HCT116 (cell line): ENCODE results near the gene MALRD1. TPM values are rescaled to one million over a fixed set of nuclear protein-coding genes. Genes with fewer than 3 reads are reported as not detected.

Experiments
- ATAC-seq: fragments of 200-7000 bp; cut with Tn5 transposase; 2 replicates; pipeline ENCODE4 v1.9.1; 2020; ENCODE audit warnings: mild to moderate bottlenecking, moderate library complexity
- BruUV-seq: library from RNA; stranded (reverse); fragments of 400-500 nt; replicated peaks from 2 replicates; lab custom pipeline; 2021; lab: Mats Ljungman, UMichigan
- CTCF ChIA-PET: fragments of 300-600 bp; sonication (Branson Sonifier 250); formaldehyde crosslinking; loops from one replicate; lab custom pipeline; 2021; ENCODE audit warnings: antibody characterized with exemption; lab: Charles Lee
- POLR2A ChIA-PET: fragments of 300-600, 350-600 bp; sonication (Branson Sonifier 250); formaldehyde crosslinking; loops from one replicate; lab custom pipeline; 2021; ENCODE audit warnings: antibody characterized with exemption; lab: Charles Lee
- RAD21 ChIA-PET, 2 experiments: fragments of 300-600 bp; sonication (Branson Sonifier 250); formaldehyde crosslinking; loops; one replicate each; lab custom pipeline; 2023; ENCODE audit warnings: low total read pairs in 2 of 2; ENCODE audit not compliant: uncharacterized antibody in 2 of 2, unreplicated experiment in 2 of 2, low non-redundant PET in 1 of 2; lab: Charles Lee
- DNase-seq: peaks from one replicate; pipeline ENCODE4 v3.0.0-alpha.2; 2010; ENCODE audit warnings: low read depth, low spot score
- H2AFZ ChIP-seq: fragments of 200-600 bp; shearing (Covaris generic), sonication (generic); 2 replicates; pipeline ENCODE4 v1.6.1; 2017; ENCODE audit warnings: low read depth, mixed run types, mixed read lengths, antibody characterized with exemption, low read length; ENCODE audit not compliant: poor library complexity, severe bottlenecking
- H3K27ac ChIP-seq: 2 replicates; pipeline ENCODE4 v1.5.1; 2012; ENCODE audit warnings: low read depth, low read length
- H3K27me3 ChIP-seq: fragments of 200-600 bp; sonication (generic); 2 replicates; pipeline ENCODE4 v1.6.1; 2016; ENCODE audit warnings: mixed run types, low read length, mixed read lengths; ENCODE audit not compliant: insufficient read depth
- H3K36me3 ChIP-seq, 2 experiments: fragments of 200-500 bp in 1 of 2; fragments of 200-600 bp in 1 of 2; sonication (Bioruptor generic) in 1 of 2; sonication (generic) in 1 of 2; 2 replicates each; pipeline versions ENCODE4 v1.5.1 to v1.6.1; 2014 to 2016; ENCODE audit warnings: low read length in 2 of 2, inconsistent platforms in 1 of 2, mixed read lengths in 1 of 2, mixed run types in 1 of 2; ENCODE audit not compliant: insufficient read depth in 2 of 2, control insufficient read depth in 1 of 2
- H3K4me1 ChIP-seq, 2 experiments: fragments of 200-600 bp in 1 of 2; sonication (generic) in 1 of 2; 2 replicates each; pipeline versions ENCODE4 v1.5.1 to v1.6.1; 2012 to 2017; ENCODE audit warnings: low read length in 2 of 2, inconsistent platforms in 1 of 2, mild to moderate bottlenecking in 1 of 2, mixed read lengths in 1 of 2, mixed run types in 1 of 2, moderate library complexity in 1 of 2; ENCODE audit not compliant: insufficient read depth in 2 of 2, control insufficient read depth in 1 of 2
- H3K4me2 ChIP-seq: fragments of 200-600 bp; sonication (generic); 2 replicates; pipeline ENCODE4 v1.6.1; 2017; ENCODE audit warnings: mixed run types, low read length, mixed read lengths
- H3K4me3 ChIP-seq, 2 experiments: fragments of 200-600 bp in 1 of 2; sonication (generic) in 1 of 2; replicated peaks in 1 of 2; 2 replicates each; pipeline ENCODE4 v1.5.1; 2011 to 2016; ENCODE audit warnings: low read length in 2 of 2, control low read depth in 1 of 2, low read depth in 1 of 2, mild to moderate bottlenecking in 1 of 2, mixed read lengths in 1 of 2, mixed run types in 1 of 2
- H3K79me2 ChIP-seq: fragments of 200-600 bp; sonication (generic); 2 replicates; pipeline ENCODE4 v1.6.1; 2017; ENCODE audit warnings: mild to moderate bottlenecking, mixed run types, low read length, moderate library complexity, mixed read lengths; ENCODE audit not compliant: insufficient read depth
- H3K9ac ChIP-seq: fragments of 200-600 bp; sonication (generic); 2 replicates; pipeline ENCODE4 v1.6.1; 2016; ENCODE audit warnings: low read length, mixed read lengths
- H3K9me2 ChIP-seq: fragments of 200-600 bp; sonication (generic), shearing (Covaris generic); 2 replicates; pipeline ENCODE4 v1.6.1; 2017; ENCODE audit warnings: mixed run types, mild to moderate bottlenecking, moderate library complexity; ENCODE audit not compliant: insufficient read depth
- H3K9me3 ChIP-seq, 2 experiments: fragments of 200-500 bp in 1 of 2; fragments of 200-600 bp in 1 of 2; sonication (Bioruptor generic) in 1 of 2; sonication (generic) in 1 of 2; 2 replicates each; pipeline ENCODE4 v1.6.1; 2014 to 2017; ENCODE audit warnings: low read length in 2 of 2, mixed read lengths in 2 of 2, inconsistent platforms in 1 of 2, low read depth in 1 of 2, mild to moderate bottlenecking in 1 of 2, mixed run types in 1 of 2, moderate library complexity in 1 of 2; ENCODE audit not compliant: control insufficient read depth in 1 of 2, insufficient read depth in 1 of 2
- H4K20me1 ChIP-seq: fragments of 200-600 bp; sonication (generic), shearing (Covaris generic); 2 replicates; pipeline ENCODE4 v1.6.1; 2017; ENCODE audit warnings: mixed run types, mild to moderate bottlenecking, moderate library complexity; ENCODE audit not compliant: insufficient read depth
- ATF3 ChIP-seq: IDR thresholded peaks from 2 replicates; pipeline ENCODE4 v1.6.1; 2012
- CBX3 ChIP-seq: IDR thresholded peaks from 2 replicates; pipeline ENCODE4 v1.6.1; 2012; ENCODE audit warnings: low read depth
- CEBPB ChIP-seq: IDR thresholded peaks from 2 replicates; pipeline ENCODE4 v1.6.1; 2012; ENCODE audit warnings: low read depth
- CTCF ChIP-seq, 3 experiments: fragments of 200-600 bp in 1 of 3; sonication (generic) in 1 of 3; IDR thresholded peaks in 2 of 3; conservative IDR thresholded peaks in 1 of 3; 2 replicates each; pipeline ENCODE4 v1.5.1; 2012 to 2017; ENCODE audit warnings: low read depth in 2 of 3, low read length in 2 of 3, antibody characterized with exemption in 1 of 3, borderline replicate concordance in 1 of 3, control low read depth in 1 of 3, mild to moderate bottlenecking in 1 of 3, mixed read lengths in 1 of 3, mixed run types in 1 of 3, moderate library complexity in 1 of 3; ENCODE audit not compliant: insufficient read depth in 1 of 3
- ELF1 ChIP-seq: IDR thresholded peaks from 2 replicates; pipeline ENCODE4 v1.6.1; 2012; ENCODE audit warnings: low read depth, borderline replicate concordance
- EZH2 ChIP-seq: fragments of 200-600 bp; sonication (generic); IDR thresholded peaks from 2 replicates; pipeline ENCODE4 v1.6.1; 2017; ENCODE audit warnings: antibody characterized with exemption, mixed run types
- EZH2phosphoT487 ChIP-seq: fragments of 200-600 bp; IDR thresholded peaks from 2 replicates; pipeline ENCODE4 v1.6.1; 2018; ENCODE audit warnings: antibody characterized with exemption, borderline replicate concordance
- FOSL1 ChIP-seq: IDR thresholded peaks from 2 replicates; pipeline ENCODE4 v1.6.1; 2012; ENCODE audit warnings: low read depth
- JUND ChIP-seq: IDR thresholded peaks from 2 replicates; pipeline ENCODE4 v1.6.1; 2012
- POLR2A ChIP-seq: IDR thresholded peaks from 2 replicates; pipeline ENCODE4 v1.7.0; 2011; ENCODE audit warnings: borderline replicate concordance; ENCODE audit not compliant: insufficient read depth, insufficient read length; ENCODE audit errors: extremely low read depth
- POLR2AphosphoS5 ChIP-seq: IDR thresholded peaks from 2 replicates; pipeline ENCODE4 v1.6.1; 2011; ENCODE audit warnings: mild to moderate bottlenecking, low read depth, low read length, moderate library complexity
- REST ChIP-seq: IDR thresholded peaks from 2 replicates; pipeline ENCODE4 v1.6.1; 2012; ENCODE audit warnings: low read depth
- SIN3A ChIP-seq: IDR thresholded peaks from 2 replicates; pipeline ENCODE4 v1.6.1; 2012; ENCODE audit warnings: low read depth
- SP1 ChIP-seq: IDR thresholded peaks from 2 replicates; pipeline ENCODE4 v1.6.1; 2012; ENCODE audit warnings: low read depth
- SRF ChIP-seq: IDR thresholded peaks from 2 replicates; pipeline ENCODE4 v1.6.1; 2012; ENCODE audit warnings: low read depth
- TCF7L2 ChIP-seq: IDR thresholded peaks from 2 replicates; pipeline ENCODE4 v1.7.0; 2011; ENCODE audit warnings: borderline replicate concordance, inconsistent platforms; ENCODE audit not compliant: insufficient read depth, insufficient read length; ENCODE audit errors: extremely low read depth
- YY1 ChIP-seq: IDR thresholded peaks from 2 replicates; pipeline ENCODE4 v1.6.1; 2011; ENCODE audit warnings: low read length, low read depth, moderate library complexity, mild to moderate bottlenecking; ENCODE audit not compliant: insufficient replicate concordance; ENCODE audit errors: extremely low read depth
- ZBTB33 ChIP-seq: IDR thresholded peaks from 2 replicates; pipeline ENCODE4 v1.6.1; 2011; ENCODE audit warnings: mild to moderate bottlenecking, low read length, moderate library complexity; ENCODE audit not compliant: insufficient replicate concordance; ENCODE audit errors: extremely low read depth
- ZFX ChIP-seq: fragments of 450-650 bp; IDR thresholded peaks from 2 replicates; pipeline ENCODE4 v1.6.1; 2017
- ZNF274 ChIP-seq: fragments of 200-500 bp; sonication (Bioruptor generic); IDR thresholded peaks from 2 replicates; pipeline ENCODE4 v1.6.1; 2014; ENCODE audit warnings: mild to moderate bottlenecking, low read depth, low read length, inconsistent platforms
- intact Hi-C: fragments of 100-400 bp; cut with micrococcal nuclease; formaldehyde crosslinking; loops from 2 replicates; pipeline ENCODE4 v1.10.0; 2022
- total RNA-seq: library from RNA; stranded (reverse); gene quantifications from one replicate; pipeline ENCODE4 v1.2.1, GENCODE V29; 2021; ENCODE audit not compliant: unreplicated experiment

MALRD1 gene
- total RNA-seq, 1 experiment from 2014 or later, result not detected

GRCh38 chr10:19212590-19212989, 164.0 kb downstream of the MALRD1 start:
- DNase-seq (no peak), ATAC-seq (no peak)
- no peaks in the 10 kb centered on the region for H3K36me3 ChIP-seq
- BruUV-seq, result no TSS peak
- H3K4me3 ChIP-seq, result no peak overlapping the region
- no peak overlapping the region for H3K4me2 ChIP-seq
- no peaks in the 10 kb centered on the region for H3K4me1 ChIP-seq
- H3K27me3 ChIP-seq, result no peaks in the 10 kb centered on the region
- no peak overlapping the region for H2AFZ ChIP-seq
- no peak overlapping the region for H3K27ac ChIP-seq
- no peaks in the 10 kb centered on the region for H3K9me2 ChIP-seq
- POLR2A ChIA-PET, result no interaction called here
- peaks cover 7 to 9% of the 10 kb centered on the region in 2 experiments; a peak in 2 of 4 replicates for H3K9me3 ChIP-seq
- RAD21 ChIA-PET, result no interaction called here
- CTCF ChIA-PET, result no interaction called here
- H3K79me2 ChIP-seq, result no peaks in the 10 kb centered on the region
- H3K9ac ChIP-seq, result no peak overlapping the region
- intact Hi-C loops, result no loop called here
- TF ChIP-seq ATF3, result no peak
- no peak for TF ChIP-seq FOSL1
- no peak for TF ChIP-seq POLR2A
- TF ChIP-seq YY1, result no peak
- no peak for TF ChIP-seq ZFX
- no peak for TF ChIP-seq ZBTB33
- TF ChIP-seq JUND, result no peak
- TF ChIP-seq EZH2phosphoT487, result no peak
- no peak for TF ChIP-seq SRF
- TF ChIP-seq CEBPB, result no peak
- TF ChIP-seq TCF7L2, result no peak
- no peak for TF ChIP-seq POLR2AphosphoS5
- no peak for TF ChIP-seq CTCF (IDR thresholded peaks at IDR 0.05 in 2 of 3, conservative IDR thresholded peaks at IDR 0.05 in 1 of 3; ENCODE audit: borderline replicate concordance in 1 of 3, insufficient read depth in 1 of 3, low read depth in 2 of 3, low read length in 2 of 3)
- TF ChIP-seq CBX3, result no peak
- TF ChIP-seq SIN3A, result no peak
- TF ChIP-seq EZH2, result no peak
- TF ChIP-seq SP1, result no peak
- TF ChIP-seq ELF1, result no peak
- TF ChIP-seq REST, result no peak
- no peak for TF ChIP-seq ZNF274
- H4K20me1 ChIP-seq, result no peaks in the 10 kb centered on the region
